Muscle layer of colon (tissue), 2 donors: ENCODE results near the gene MRO.
"Not testable (repeated sequence)": the region's sequence is repeated elsewhere in the genome, so short reads cannot be mapped to it uniquely, and the experiment has no call there.

ENCODE experiments used
- H3K27ac ChIP-seq: one replicate; pipeline ENCODE4 v1.7.0; 2013; ENCODE audit warnings: low read depth, mild to moderate bottlenecking, low read length, moderate library complexity
- H3K27me3 ChIP-seq, 2 donors: one replicate each; pipeline ENCODE4 v1.7.0; 2013; ENCODE audit warnings: low read length in 2 of 2, mild to moderate bottlenecking in 2 of 2; ENCODE audit not compliant: insufficient read depth in 2 of 2, control insufficient read depth in 1 of 2
- H3K36me3 ChIP-seq: one replicate; pipeline ENCODE4 v1.7.0; 2013; ENCODE audit warnings: mild to moderate bottlenecking, low read length; ENCODE audit not compliant: insufficient read depth
- H3K4me1 ChIP-seq: one replicate; pipeline ENCODE4 v1.7.0; 2013; ENCODE audit warnings: mild to moderate bottlenecking, low read length; ENCODE audit not compliant: insufficient read depth
- H3K4me3 ChIP-seq, 2 donors: one replicate each; pipeline ENCODE4 v1.7.0; 2013; ENCODE audit warnings: low read length in 2 of 2, low read depth in 1 of 2, mild to moderate bottlenecking in 1 of 2, moderate library complexity in 1 of 2
- H3K9ac ChIP-seq: one replicate; pipeline ENCODE4 v1.7.0; 2013; ENCODE audit warnings: low read length
- H3K9me3 ChIP-seq: one replicate; pipeline ENCODE4 v1.7.0; 2013; ENCODE audit warnings: mild to moderate bottlenecking, low read length
- donor health status: abdominal sarcoma.
- donor health status: Adenocarcinoma of cecum.

Gene MRO

DNA sequence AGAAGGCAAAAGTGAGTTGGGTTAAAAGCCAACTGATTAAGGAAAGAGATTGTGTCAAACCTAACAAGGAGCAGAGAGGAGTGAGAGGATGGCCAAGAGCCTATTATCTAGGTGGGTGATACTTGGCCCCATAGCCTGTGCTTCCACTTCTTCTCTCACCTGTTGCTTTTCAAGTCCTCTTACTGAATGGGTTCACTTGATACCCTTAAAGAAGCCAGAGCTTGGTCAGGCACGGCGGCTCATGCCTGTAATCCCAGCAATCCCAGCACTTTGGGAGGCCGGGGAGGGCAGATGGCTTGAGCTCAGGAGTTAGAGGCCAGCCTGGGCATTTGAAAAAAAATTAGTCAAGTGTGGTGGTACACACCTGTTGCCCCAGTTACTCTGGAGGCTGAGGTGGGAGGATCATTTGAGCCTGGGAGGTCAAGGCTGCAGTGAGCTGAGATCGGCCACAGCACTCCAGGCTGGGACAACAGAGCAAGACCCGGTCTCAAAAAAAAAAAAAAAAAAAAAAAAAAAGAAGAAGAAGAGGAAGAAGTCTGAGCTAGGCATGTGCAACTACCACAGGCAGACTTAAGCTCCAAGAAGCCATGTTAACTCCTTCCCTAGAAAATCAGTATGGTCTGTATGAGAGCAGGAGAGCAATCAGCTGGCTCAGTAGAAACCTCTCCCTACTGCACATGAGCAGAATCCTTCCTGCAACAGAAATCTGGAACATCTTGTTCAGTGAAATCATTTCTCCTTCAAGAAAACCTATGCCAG lies 30.7 kb upstream of the MRO start:
- Histone ChIP-seq H3K9ac (no peak overlapping the region), H3K9me3 (no peaks in the 10 kb centered on the region), H3K27ac (no peak overlapping the region), H3K36me3 (no peaks in the 10 kb centered on the region), H3K27me3 (no peaks in the 10 kb centered on the region), H3K4me1 (no peaks in the 10 kb centered on the region), H3K4me3 (no peak overlapping the region)

DNA sequence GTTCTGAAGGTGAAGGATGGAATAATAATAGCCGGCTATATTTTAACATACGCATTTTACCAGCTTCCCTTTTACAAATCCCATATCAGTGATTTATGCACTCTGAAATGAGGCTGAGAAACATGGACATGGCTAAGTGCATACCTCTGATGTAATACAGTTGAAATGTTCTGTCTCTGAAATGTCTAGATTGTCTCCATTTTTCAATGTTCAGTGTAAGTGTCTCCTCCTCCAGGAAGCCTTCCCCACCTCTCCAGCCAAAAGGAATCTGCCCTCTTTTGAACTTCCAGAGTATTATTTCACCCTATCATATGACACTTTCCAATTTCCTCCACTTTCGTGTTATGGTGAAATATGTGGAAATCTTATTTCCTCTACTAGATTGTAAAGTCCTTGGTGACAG lies 29.6 kb upstream of the MRO start:
- H3K27me3 ChIP-seq = no peaks in the 10 kb centered on the region
- H3K4me3 ChIP-seq = no peak overlapping the region
- no peak overlapping the region for H3K27ac ChIP-seq
- H3K9me3 ChIP-seq = no peaks in the 10 kb centered on the region
- H3K4me1 ChIP-seq = no peaks in the 10 kb centered on the region
- no peak overlapping the region for H3K9ac ChIP-seq
- no peaks in the 10 kb centered on the region for H3K36me3 ChIP-seq

DNA sequence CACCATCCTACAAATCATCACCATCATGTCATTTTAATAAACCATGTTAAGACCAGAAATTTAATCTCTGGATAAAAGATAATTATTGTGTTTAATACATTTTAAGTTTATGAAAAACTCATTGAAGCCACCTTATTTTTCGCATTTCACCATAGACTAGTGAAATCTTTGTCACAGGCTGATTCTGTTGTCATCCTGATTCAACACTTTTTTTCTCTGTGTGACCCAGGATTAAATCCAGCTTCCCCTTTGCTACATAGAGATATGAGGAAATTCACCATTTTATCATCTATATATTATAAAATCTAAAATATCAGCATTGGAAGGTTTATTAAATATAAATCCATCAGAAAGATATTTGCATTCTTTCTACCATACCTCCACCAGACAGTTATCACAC lies 29.2 kb upstream of the MRO start:
- H3K27me3 ChIP-seq = no peaks in the 10 kb centered on the region
- H3K9ac ChIP-seq = no peak overlapping the region
- H3K27ac ChIP-seq = no peak overlapping the region
- no peaks in the 10 kb centered on the region for H3K9me3 ChIP-seq
- no peaks in the 10 kb centered on the region for H3K4me1 ChIP-seq
- no peaks in the 10 kb centered on the region for H3K36me3 ChIP-seq
- H3K4me3 ChIP-seq = no peak overlapping the region

DNA sequence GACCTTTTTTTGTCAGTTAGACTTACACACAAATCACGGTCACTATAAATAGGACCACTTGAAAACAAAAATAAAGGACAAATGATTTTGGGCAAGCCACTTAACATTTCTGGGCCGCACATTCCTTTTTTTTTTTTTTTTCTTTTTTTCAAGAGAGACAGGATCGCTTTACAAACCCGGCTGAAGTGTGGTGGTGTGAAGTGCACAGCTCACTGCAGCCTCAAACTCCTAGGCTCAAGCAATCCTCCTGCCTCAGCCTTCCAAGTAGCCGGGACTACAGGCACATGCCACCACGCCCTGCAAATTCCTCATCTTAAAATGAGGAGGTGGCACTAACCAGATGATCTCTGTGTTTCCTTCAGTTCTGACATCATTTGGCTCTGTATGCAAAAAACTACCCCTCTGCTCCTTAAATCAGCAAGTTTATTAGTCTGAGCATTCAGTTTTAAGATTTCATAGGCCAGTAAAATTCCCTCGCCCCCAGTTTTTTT lies 28.3 kb upstream of the MRO start:
- H3K27me3 ChIP-seq = no peaks in the 10 kb centered on the region
- no peaks in the 10 kb centered on the region for H3K9me3 ChIP-seq
- H3K27ac ChIP-seq = no peak overlapping the region
- H3K36me3 ChIP-seq = no peaks in the 10 kb centered on the region
- no peaks in the 10 kb centered on the region for H3K4me1 ChIP-seq
- H3K4me3 ChIP-seq = no peak overlapping the region
- H3K9ac ChIP-seq = no peak overlapping the region

DNA sequence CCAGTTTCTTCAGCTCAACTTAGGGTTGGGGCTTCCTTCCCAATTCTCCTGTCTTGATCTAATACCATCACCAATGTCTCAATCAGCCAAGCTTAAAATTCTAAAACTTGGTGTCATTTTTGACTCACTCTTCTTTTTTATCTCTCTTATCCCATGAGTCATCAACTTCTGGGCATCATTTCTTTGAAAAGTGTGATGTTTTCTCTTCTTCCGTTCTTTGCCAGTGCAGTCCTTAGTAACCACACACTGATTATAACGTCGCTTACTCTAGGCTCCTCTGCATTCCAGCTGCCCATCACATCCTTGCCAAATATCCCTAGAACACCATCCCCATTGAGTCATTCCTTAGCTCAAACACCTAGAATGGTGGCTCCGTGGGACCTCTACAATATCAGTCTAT lies 27.4 kb upstream of the MRO start:
- Histone ChIP-seq H3K4me1 (no peaks in the 10 kb centered on the region), H3K27me3 (no peaks in the 10 kb centered on the region), H3K9me3 (no peaks in the 10 kb centered on the region), H3K9ac (no peak overlapping the region), H3K36me3 (no peaks in the 10 kb centered on the region), H3K4me3 (no peak overlapping the region), H3K27ac (no peak overlapping the region)

DNA sequence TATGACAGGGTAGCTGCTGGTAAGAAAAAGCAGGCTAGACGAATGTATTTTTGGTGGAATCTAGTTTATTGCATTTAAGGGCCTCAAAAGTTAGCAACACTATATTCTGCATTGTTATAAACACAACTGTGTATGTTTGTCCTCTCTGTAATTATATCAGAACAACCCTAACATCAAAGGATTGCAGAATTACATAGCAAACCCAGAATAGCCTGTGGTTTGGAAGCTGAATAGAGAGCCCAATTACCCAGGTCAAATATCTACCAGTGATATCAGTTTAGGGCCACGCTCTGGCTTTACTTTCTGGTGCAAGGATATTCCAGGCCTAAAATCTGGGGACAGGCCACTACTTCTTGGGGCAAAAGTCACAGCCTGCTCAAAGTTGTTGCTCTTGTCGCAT lies 25.1 kb upstream of the MRO start:
- no peak overlapping the region for H3K27ac ChIP-seq

DNA sequence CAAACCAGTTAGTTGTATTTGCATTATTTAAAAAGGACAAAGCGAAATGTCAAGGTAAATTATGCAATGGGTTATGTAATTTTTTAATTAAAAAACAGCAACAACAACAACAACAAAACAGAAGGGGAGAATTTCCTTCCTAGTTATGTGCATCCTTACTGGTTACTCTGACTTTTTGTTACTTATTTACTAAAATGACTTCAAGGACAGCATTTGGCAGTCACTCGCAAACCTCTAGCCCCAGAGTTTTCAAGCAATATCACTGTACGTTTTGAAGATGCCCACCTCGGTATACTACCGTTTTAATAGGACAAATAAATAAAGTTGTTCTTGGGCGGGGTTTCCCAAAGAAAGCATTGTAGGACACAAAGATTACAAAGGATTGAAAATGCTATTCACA lies 24.7 kb upstream of the MRO start:
- Histone ChIP-seq H3K9ac (no peak overlapping the region), H3K9me3 (no peaks in the 10 kb centered on the region), H3K27me3 (no peaks in the 10 kb centered on the region), H3K36me3 (no peaks in the 10 kb centered on the region), H3K4me3 (no peak overlapping the region), H3K27ac (no peak overlapping the region), H3K4me1 (no peaks in the 10 kb centered on the region)

More for the DNA sequence above, 25.1 kb upstream of the MRO start:
- H3K9ac ChIP-seq = no peak overlapping the region
- no peaks in the 10 kb centered on the region for H3K36me3 ChIP-seq
- no peaks in the 10 kb centered on the region for H3K4me1 ChIP-seq
- H3K9me3 ChIP-seq = no peaks in the 10 kb centered on the region
- H3K27me3 ChIP-seq = no peaks in the 10 kb centered on the region
- H3K4me3 ChIP-seq = no peak overlapping the region

DNA sequence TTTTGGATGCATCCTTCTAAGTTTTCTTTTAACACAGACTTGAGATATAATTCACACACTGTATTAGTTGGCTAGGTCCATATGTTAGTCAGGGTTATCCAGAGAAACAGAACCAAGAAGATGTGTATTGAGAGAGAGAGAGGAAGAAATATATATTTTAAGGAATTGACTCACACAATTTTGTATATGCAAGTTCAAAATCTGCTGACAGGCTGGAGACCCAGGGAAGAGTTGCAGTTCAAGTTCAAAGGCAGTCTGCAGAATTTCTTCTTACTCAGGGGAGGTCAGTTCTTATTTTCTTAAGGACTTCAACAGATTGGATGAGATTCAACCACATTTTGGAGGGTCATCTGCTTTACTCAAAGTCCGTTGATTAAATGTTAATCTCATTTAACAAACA lies 23.0 kb upstream of the MRO start:
- Histone ChIP-seq H3K9me3 (no peaks in the 10 kb centered on the region), H3K27ac (no peak overlapping the region), H3K27me3 (no peaks in the 10 kb centered on the region), H3K9ac (no peak overlapping the region), H3K36me3 (no peaks in the 10 kb centered on the region), H3K4me1 (no peaks in the 10 kb centered on the region), H3K4me3 (no peak overlapping the region)

DNA sequence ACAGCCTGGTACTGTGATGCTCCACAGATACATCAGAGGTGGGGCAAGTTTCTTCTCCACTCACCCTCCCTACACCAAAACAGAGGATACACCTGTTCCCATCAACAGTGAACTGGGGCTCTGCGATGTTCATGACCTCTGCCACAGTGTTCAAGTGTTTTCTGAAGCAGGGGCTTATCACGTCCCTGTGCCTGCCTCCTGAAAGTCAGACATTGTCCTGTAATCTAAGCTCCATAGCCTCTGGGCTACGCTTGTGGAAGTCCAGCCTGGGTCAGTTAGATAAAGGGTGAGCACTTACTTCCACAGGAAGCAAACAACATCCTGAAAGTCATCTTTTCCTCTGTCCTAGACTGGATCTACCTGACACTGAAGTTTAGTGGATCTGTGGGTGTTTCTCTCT lies 20.2 kb upstream of the MRO start:
- Histone ChIP-seq H3K4me3 (no peak overlapping the region), H3K4me1 (no peaks in the 10 kb centered on the region), H3K27me3 (no peaks in the 10 kb centered on the region), H3K9me3 (no peaks in the 10 kb centered on the region), H3K36me3 (no peaks in the 10 kb centered on the region), H3K27ac (no peak overlapping the region), H3K9ac (no peak overlapping the region)

DNA sequence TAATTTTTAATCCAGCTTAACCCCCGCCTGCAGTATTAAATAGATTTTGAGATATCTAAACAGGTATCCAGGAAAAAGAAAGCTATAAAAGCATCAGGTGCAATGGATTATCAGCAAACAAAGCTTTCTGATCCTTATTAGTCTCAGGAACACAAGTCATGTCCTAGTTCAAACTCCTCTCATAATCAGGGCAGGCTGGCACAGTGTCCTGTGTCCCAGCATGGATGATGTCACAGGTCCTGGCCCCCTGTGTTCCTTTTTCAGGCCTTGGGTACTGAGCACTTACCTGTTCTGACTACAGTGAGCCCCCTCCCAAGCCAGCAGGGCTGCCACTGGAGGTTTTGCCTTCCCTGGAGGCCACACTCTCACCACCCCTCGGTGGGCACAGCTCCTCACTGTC lies 19.5 kb upstream of the MRO start:
- H3K36me3 ChIP-seq = no peaks in the 10 kb centered on the region
- no peaks in the 10 kb centered on the region for H3K9me3 ChIP-seq
- no peak overlapping the region for H3K4me3 ChIP-seq
- H3K27me3 ChIP-seq = no peaks in the 10 kb centered on the region
- H3K9ac ChIP-seq = no peak overlapping the region
- H3K4me1 ChIP-seq = no peaks in the 10 kb centered on the region
- H3K27ac ChIP-seq = no peak overlapping the region

DNA sequence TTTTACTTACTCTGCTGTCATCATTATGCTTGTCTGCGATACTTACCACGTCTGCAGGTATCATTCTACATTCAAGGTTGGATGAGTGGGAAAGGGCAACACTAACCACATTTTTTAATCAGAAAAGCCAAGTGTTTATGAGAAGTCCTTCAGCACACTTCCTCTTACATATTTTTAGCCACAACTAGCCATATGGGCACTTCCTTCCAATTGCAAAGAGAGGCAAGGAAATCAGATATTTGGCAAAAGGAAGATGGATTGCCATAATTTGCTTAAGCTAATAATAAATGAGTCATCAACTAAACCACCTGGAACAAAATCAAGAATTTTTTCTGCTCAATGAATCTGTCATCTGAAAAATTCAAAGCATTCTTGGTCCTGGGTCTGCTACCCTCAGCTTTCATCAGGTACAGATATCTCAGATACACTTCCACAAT lies 16.7 kb upstream of the MRO start:
- Histone ChIP-seq H3K4me1 (no peaks in the 10 kb centered on the region), H3K9ac (no peak overlapping the region), H3K27me3 (no peaks in the 10 kb centered on the region), H3K9me3 (no peaks in the 10 kb centered on the region), H3K4me3 (no peak overlapping the region), H3K27ac (no peak overlapping the region), H3K36me3 (no peaks in the 10 kb centered on the region)

DNA sequence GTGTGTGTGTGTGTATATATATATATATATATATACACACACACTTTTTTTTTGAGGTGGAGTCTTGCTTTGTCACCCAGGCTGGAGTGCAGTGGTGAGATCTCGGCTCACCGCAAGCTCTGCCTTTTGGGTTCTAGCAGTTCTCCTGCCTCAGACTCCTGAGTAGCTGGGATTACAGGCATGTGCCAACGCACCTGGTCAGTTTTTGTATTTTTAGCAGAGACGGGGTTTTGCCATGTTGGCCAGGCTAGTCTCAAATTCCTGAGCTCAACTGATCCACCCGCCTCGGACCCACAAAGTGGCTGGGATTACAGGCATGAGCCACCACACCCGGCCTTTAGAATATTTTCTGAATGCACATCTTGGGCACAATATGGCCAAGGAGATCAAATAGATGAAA lies 13.7 kb upstream of the MRO start:
- not testable (repeated sequence) for H3K36me3 ChIP-seq, H3K4me3 ChIP-seq, H3K9me3 ChIP-seq, H3K4me1 ChIP-seq, H3K27ac ChIP-seq, H3K9ac ChIP-seq, H3K27me3 ChIP-seq
